HEK293 (cell line): Measurements from ENCODE around the gene SLC30A10.

Source experiments
- CTCF ChIA-PET: fragments of 350-600 bp; formaldehyde crosslinking; extraction: SDS; loops from one replicate; lab custom pipeline; 2021; ENCODE audit warnings: antibody characterized with exemption; lab: Yijun Ruan, JAX
- POLR2A ChIA-PET: fragments of 300-600 bp; formaldehyde crosslinking; extraction: SDS; loops from one replicate; lab custom pipeline; 2020; ENCODE audit warnings: antibody characterized with exemption, inconsistent platforms; lab: Yijun Ruan, JAX
- H3K27ac ChIP-seq: fragments of 200-500 bp; sonication (Bioruptor generic); 2 replicates; pipeline ENCODE4 v1.5.1; 2014; ENCODE audit warnings: low read depth, low read length, control low read depth, inconsistent platforms; ENCODE audit errors: extremely low read depth
- H3K36me3 ChIP-seq, 2 experiments: fragments of 200-500 bp in 1 of 2; sonication (Bioruptor generic) in 1 of 2; 1 replicate in 1 of 2; 2 replicates in 1 of 2; pipeline ENCODE4 v1.5.1; 2014 to 2017; ENCODE audit warnings: inconsistent platforms in 2 of 2, low read length in 2 of 2; ENCODE audit not compliant: control insufficient read depth in 2 of 2, insufficient read depth in 1 of 2
- H3K4me1 ChIP-seq: fragments of 200-500 bp; sonication (Bioruptor generic); 2 replicates; pipeline ENCODE4 v1.5.1; 2014; ENCODE audit warnings: mild to moderate bottlenecking, low read length, inconsistent platforms; ENCODE audit not compliant: control insufficient read depth, insufficient read depth
- H3K4me3 ChIP-seq: 2 replicates; pipeline ENCODE4 v1.5.1; 2011; ENCODE audit warnings: low read depth, mild to moderate bottlenecking, control low read depth, low read length, moderate library complexity
- H3K9me3 ChIP-seq: fragments of 200-500 bp; sonication (Bioruptor generic); 2 replicates; pipeline ENCODE4 v1.5.1; 2014; ENCODE audit warnings: low read depth, low read length, inconsistent platforms; ENCODE audit not compliant: control insufficient read depth, insufficient read depth
- FEZF1 ChIP-seq: fragments of 450-650 bp; formaldehyde crosslinking; IDR thresholded peaks from 2 replicates; pipeline ENCODE4 v1.5.1; 2016; ENCODE audit warnings: missing biosample characterization, missing genetic modification characterization
- GFI1B ChIP-seq: fragments of 450-650 bp; formaldehyde crosslinking; IDR thresholded peaks from 2 replicates; pipeline ENCODE4 v1.5.1; 2016; ENCODE audit warnings: missing biosample characterization, missing genetic modification characterization
- IKZF3 ChIP-seq: fragments of 450-650 bp; IDR thresholded peaks from 2 replicates; pipeline ENCODE4 v1.5.0; 2018; ENCODE audit warnings: missing biosample characterization, mild to moderate bottlenecking, missing genetic modification characterization, moderate library complexity
- MZF1 ChIP-seq: fragments of 450-650 bp; formaldehyde crosslinking; IDR thresholded peaks from 2 replicates; pipeline ENCODE4 v1.5.1; 2017; ENCODE audit warnings: missing biosample characterization, missing genetic modification characterization, borderline replicate concordance
- OSR2 ChIP-seq: fragments of 450-650 bp; formaldehyde crosslinking; IDR thresholded peaks from 2 replicates; pipeline ENCODE4 v1.5.1; 2016; ENCODE audit warnings: missing biosample characterization, missing genetic modification characterization
- ZBTB17 ChIP-seq: fragments of 450-650 bp; formaldehyde crosslinking; IDR thresholded peaks from 2 replicates; pipeline ENCODE4 v1.5.1; 2016; ENCODE audit warnings: missing biosample characterization, missing genetic modification characterization
- ZNF10 ChIP-seq: fragments of 450-650 bp; formaldehyde crosslinking; IDR thresholded peaks from 2 replicates; pipeline ENCODE4 v1.5.1; 2017; ENCODE audit warnings: missing biosample characterization, missing genetic modification characterization
- ZNF2 ChIP-seq: fragments of 450-650 bp; formaldehyde crosslinking; IDR thresholded peaks from 2 replicates; pipeline ENCODE4 v1.5.1; 2016; ENCODE audit warnings: missing biosample characterization, missing genetic modification characterization
- ZNF266 ChIP-seq: fragments of 450-650 bp; formaldehyde crosslinking; IDR thresholded peaks from 2 replicates; pipeline ENCODE4 v1.5.1; 2016; ENCODE audit warnings: missing biosample characterization, missing genetic modification characterization, low read depth
- ZNF391 ChIP-seq: fragments of 450-650 bp; formaldehyde crosslinking; IDR thresholded peaks from 2 replicates; pipeline ENCODE4 v1.5.1; 2016; ENCODE audit warnings: low read depth, missing biosample characterization, missing genetic modification characterization, borderline replicate concordance
- ZNF423 ChIP-seq: fragments of 450-650 bp; formaldehyde crosslinking; IDR thresholded peaks from 2 replicates; pipeline ENCODE4 v1.5.1; 2016; ENCODE audit warnings: missing biosample characterization, missing genetic modification characterization
- ZNF558 ChIP-seq: fragments of 450-650 bp; formaldehyde crosslinking; IDR thresholded peaks from 2 replicates; pipeline ENCODE4 v1.5.1; 2016; ENCODE audit warnings: missing biosample characterization, missing genetic modification characterization
- ZNF600 ChIP-seq: fragments of 450-650 bp; formaldehyde crosslinking; IDR thresholded peaks from 2 replicates; pipeline ENCODE4 v1.5.1; 2016; ENCODE audit warnings: missing biosample characterization, missing genetic modification characterization
- ZNF629 ChIP-seq: fragments of 450-650 bp; formaldehyde crosslinking; IDR thresholded peaks from 2 replicates; pipeline ENCODE4 v1.5.1; 2017; ENCODE audit warnings: missing biosample characterization, missing genetic modification characterization
- ZXDB ChIP-seq: fragments of 450-650 bp; formaldehyde crosslinking; IDR thresholded peaks from 2 replicates; pipeline ENCODE4 v1.5.1; 2016; ENCODE audit warnings: missing biosample characterization, missing genetic modification characterization
- TF ChIP-seq, protein P1 (sequence below): fragments of 450-650 bp; formaldehyde crosslinking; IDR thresholded peaks from 2 replicates; pipeline ENCODE4 v1.5.1; 2016; ENCODE audit warnings: missing biosample characterization, missing genetic modification characterization
- TF ChIP-seq, protein P2 (sequence below): fragments of 450-650 bp; formaldehyde crosslinking; IDR thresholded peaks from 2 replicates; pipeline ENCODE4 v1.5.1; 2016; ENCODE audit warnings: missing biosample characterization, missing genetic modification characterization
- TF ChIP-seq, protein P3 (sequence below): fragments of 450-650 bp; formaldehyde crosslinking; IDR thresholded peaks from 2 replicates; pipeline ENCODE4 v1.5.1; 2016; ENCODE audit warnings: missing biosample characterization, missing genetic modification characterization
- TF ChIP-seq, protein P4 (sequence below): fragments of 450-650 bp; formaldehyde crosslinking; IDR thresholded peaks from 2 replicates; pipeline ENCODE4 v1.5.1; 2017; ENCODE audit warnings: missing biosample characterization, missing genetic modification characterization
- TF ChIP-seq, protein P5 (sequence below): fragments of 450-650 bp; IDR thresholded peaks from 2 replicates; pipeline ENCODE4 v1.5.1; 2018; ENCODE audit warnings: missing biosample characterization, mild to moderate bottlenecking, missing genetic modification characterization
- TF ChIP-seq, protein P6 (sequence below): fragments of 450-650 bp; formaldehyde crosslinking; IDR thresholded peaks from 2 replicates; pipeline ENCODE4 v1.5.1; 2016; ENCODE audit warnings: missing biosample characterization, missing genetic modification characterization, borderline replicate concordance
- TF ChIP-seq, protein P7 (sequence below): fragments of 450-650 bp; formaldehyde crosslinking; IDR thresholded peaks from 2 replicates; pipeline ENCODE4 v1.5.1; 2016; ENCODE audit warnings: missing biosample characterization, missing genetic modification characterization

Gene SLC30A10

DNA sequence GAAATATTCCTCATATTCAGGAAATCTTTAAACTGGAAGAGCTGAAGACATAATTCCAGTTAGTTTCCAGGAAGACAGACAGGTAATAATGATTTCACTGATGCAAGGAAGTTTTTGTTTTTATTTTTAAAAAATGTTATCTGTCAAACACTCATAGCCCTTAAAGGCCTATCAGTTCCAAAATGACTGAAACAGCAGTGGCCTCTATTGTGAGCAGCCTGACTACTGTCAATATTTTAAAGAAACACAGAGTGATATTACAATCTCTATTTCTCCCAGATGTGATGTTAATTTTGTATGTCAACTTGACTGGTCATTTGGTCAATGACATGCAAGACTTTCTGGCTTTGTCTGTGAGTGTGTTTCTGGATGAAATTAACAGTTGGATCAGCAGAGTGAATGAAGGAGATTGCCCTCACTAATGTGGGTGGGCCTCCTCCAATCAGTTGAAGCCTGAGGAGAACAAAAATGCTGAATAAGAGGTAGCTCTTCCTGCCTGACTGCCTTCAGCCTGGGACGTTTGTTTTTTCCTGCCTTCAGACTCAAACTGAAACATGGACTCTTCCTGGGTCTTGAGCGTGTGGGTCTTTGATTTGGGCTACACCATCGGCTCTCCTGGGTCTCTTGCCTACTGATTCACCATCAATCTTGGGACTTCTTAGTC lies 31.3 kb upstream of the SLC30A10 start:
- no peaks in the 10 kb centered on the region for H3K9me3 ChIP-seq
- H3K4me3 ChIP-seq = no peak overlapping the region
- CTCF ChIA-PET = no interaction called here
- no peak overlapping the region for H3K27ac ChIP-seq
- no peak for TF ChIP-seq ZNF2 (tag by site-specific recombination)
- TF ChIP-seq ZNF266 = no peak
- TF ChIP-seq, protein P1, sequence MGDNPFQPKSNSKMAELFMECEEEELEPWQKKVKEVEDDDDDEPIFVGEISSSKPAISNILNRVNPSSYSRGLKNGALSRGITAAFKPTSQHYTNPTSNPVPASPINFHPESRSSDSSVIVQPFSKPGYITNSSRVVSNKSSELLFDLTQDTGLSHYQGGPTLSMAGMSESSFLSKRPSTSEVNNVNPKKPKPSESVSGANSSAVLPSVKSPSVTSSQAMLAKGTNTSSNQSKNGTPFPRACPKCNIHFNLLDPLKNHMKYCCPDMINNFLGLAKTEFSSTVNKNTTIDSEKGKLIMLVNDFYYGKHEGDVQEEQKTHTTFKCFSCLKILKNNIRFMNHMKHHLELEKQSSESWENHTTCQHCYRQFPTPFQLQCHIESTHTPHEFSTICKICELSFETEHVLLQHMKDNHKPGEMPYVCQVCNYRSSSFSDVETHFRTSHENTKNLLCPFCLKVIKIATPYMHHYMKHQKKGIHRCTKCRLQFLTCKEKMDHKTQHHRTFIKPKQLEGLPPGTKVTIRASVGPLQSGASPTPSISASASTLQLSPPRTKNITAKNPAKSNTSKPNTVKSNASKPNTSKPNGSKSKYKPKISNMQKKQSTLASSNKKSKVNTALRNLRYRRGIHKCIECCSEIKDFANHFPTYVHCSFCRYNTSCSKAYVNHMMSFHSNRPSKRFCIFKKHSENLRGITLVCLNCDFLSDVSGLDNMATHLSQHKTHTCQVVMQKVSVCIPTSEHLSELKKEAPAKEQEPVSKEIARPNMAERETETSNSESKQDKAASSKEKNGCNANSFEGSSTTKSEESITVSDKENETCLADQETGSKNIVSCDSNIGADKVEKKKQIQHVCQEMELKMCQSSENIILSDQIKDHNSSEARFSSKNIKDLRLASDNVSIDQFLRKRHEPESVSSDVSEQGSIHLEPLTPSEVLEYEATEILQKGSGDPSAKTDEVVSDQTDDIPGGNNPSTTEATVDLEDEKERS (tag by site-specific recombination) = no peak
- TF ChIP-seq, protein P2, sequence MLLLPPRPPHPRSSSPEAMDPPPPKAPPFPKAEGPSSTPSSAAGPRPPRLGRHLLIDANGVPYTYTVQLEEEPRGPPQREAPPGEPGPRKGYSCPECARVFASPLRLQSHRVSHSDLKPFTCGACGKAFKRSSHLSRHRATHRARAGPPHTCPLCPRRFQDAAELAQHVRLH (tag by site-specific recombination) = peak; percentile 66; the same call in 1 of the 2 replicates
- peak; percentile 100 for TF ChIP-seq ZNF10 (tag by site-specific recombination)
- TF ChIP-seq, protein P3, sequence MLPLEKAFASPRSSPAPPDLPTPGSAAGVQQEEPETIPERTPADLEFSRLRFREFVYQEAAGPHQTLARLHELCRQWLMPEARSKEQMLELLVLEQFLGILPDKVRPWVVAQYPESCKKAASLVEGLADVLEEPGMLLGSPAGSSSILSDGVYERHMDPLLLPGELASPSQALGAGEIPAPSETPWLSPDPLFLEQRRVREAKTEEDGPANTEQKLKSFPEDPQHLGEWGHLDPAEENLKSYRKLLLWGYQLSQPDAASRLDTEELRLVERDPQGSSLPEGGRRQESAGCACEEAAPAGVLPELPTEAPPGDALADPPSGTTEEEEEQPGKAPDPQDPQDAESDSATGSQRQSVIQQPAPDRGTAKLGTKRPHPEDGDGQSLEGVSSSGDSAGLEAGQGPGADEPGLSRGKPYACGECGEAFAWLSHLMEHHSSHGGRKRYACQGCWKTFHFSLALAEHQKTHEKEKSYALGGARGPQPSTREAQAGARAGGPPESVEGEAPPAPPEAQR (tag by site-specific recombination) = no peak
- TF ChIP-seq ZNF423 (tag by site-specific recombination) = peak; percentile 8; the same call in 1 of the 2 replicates
- TF ChIP-seq, all 188 proteins: peak for 3
- H3K36me3 ChIP-seq = no peaks in the 10 kb centered on the region
- POLR2A ChIA-PET = no interaction called here
- no peaks in the 10 kb centered on the region for H3K4me1 ChIP-seq

DNA sequence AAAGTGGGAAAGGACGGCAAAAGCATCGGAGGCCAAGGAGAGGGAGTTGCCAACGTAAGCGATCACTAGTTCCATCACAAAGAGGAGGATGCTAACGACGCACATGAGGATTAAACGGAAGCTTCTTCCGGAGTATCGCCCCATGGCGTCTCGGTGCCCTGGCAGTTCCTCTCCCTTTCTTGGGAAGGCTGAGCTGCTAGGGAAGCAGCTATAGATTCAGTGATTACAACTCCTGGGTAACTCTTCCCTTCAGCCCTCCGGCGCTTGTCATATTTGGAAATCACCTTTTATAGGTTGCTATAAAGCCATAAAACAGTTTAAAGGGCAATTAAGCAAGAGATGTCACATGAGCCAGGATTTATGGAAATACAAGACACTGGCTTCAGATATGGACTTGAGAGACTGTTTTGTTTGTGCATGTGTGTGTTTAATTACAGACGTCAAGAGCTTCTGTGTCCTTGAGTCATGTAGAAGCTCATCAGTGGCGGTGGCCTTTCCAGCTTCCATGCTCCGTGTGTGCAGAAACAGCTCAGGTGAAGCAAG lies 30.6 kb upstream of the SLC30A10 start:
- ChIA-PET POLR2A (no interaction called here), CTCF (interaction anchor here (0.7 to 1.2 kb wide), 2 partner anchors 9 to 28 kb away, joined by 3 to 4 read pairs; no protein-coding TSS in a partner anchor)
- Histone ChIP-seq H3K4me1 (no peaks in the 10 kb centered on the region), H3K4me3 (no peak overlapping the region), H3K9me3 (no peaks in the 10 kb centered on the region), H3K36me3 (no peaks in the 10 kb centered on the region), H3K27ac (no peak overlapping the region)
- TF ChIP-seq ZBTB17 (tag by site-specific recombination) (peak; percentile 94), ZNF629 (tag by site-specific recombination) (peak; percentile 66; the same call in 1 of the 2 replicates), ZNF558 (tag by site-specific recombination) (no peak), FEZF1 (tag by site-specific recombination) (peak; percentile 93), IKZF3 (tag by site-specific recombination) (peak; percentile 52; the same call in 1 of the 2 replicates), ZNF391 (tag by site-specific recombination) (peak; percentile 52; the same call in 1 of the 2 replicates), ZXDB (tag by site-specific recombination) (peak; percentile 81), MZF1 (tag by site-specific recombination) (peak; percentile 57; the same call in 1 of the 2 replicates), ZNF600 (peak; percentile 86), GFI1B (tag by site-specific recombination) (0 out of 2 replicates have a peak, but pooled peaks have one; percentile 30), OSR2 (tag by site-specific recombination) (peak; percentile 97)
- TF ChIP-seq, protein P4, sequence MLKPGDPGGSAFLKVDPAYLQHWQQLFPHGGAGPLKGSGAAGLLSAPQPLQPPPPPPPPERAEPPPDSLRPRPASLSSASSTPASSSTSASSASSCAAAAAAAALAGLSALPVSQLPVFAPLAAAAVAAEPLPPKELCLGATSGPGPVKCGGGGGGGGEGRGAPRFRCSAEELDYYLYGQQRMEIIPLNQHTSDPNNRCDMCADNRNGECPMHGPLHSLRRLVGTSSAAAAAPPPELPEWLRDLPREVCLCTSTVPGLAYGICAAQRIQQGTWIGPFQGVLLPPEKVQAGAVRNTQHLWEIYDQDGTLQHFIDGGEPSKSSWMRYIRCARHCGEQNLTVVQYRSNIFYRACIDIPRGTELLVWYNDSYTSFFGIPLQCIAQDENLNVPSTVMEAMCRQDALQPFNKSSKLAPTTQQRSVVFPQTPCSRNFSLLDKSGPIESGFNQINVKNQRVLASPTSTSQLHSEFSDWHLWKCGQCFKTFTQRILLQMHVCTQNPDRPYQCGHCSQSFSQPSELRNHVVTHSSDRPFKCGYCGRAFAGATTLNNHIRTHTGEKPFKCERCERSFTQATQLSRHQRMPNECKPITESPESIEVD = peak; percentile 90
- TF ChIP-seq, protein P5, sequence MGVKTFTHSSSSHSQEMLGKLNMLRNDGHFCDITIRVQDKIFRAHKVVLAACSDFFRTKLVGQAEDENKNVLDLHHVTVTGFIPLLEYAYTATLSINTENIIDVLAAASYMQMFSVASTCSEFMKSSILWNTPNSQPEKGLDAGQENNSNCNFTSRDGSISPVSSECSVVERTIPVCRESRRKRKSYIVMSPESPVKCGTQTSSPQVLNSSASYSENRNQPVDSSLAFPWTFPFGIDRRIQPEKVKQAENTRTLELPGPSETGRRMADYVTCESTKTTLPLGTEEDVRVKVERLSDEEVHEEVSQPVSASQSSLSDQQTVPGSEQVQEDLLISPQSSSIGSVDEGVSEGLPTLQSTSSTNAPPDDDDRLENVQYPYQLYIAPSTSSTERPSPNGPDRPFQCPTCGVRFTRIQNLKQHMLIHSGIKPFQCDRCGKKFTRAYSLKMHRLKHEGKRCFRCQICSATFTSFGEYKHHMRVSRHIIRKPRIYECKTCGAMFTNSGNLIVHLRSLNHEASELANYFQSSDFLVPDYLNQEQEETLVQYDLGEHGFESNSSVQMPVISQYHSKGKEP (tag by site-specific recombination) = peak; percentile 62; the same call in 1 of the 2 replicates
- TF ChIP-seq, protein P6, sequence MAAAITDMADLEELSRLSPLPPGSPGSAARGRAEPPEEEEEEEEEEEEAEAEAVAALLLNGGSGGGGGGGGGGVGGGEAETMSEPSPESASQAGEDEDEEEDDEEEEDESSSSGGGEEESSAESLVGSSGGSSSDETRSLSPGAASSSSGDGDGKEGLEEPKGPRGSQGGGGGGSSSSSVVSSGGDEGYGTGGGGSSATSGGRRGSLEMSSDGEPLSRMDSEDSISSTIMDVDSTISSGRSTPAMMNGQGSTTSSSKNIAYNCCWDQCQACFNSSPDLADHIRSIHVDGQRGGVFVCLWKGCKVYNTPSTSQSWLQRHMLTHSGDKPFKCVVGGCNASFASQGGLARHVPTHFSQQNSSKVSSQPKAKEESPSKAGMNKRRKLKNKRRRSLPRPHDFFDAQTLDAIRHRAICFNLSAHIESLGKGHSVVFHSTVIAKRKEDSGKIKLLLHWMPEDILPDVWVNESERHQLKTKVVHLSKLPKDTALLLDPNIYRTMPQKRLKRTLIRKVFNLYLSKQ (tag by site-specific recombination) = no peak
- TF ChIP-seq, protein P7, sequence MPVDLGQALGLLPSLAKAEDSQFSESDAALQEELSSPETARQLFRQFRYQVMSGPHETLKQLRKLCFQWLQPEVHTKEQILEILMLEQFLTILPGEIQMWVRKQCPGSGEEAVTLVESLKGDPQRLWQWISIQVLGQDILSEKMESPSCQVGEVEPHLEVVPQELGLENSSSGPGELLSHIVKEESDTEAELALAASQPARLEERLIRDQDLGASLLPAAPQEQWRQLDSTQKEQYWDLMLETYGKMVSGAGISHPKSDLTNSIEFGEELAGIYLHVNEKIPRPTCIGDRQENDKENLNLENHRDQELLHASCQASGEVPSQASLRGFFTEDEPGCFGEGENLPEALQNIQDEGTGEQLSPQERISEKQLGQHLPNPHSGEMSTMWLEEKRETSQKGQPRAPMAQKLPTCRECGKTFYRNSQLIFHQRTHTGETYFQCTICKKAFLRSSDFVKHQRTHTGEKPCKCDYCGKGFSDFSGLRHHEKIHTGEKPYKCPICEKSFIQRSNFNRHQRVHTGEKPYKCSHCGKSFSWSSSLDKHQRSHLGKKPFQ (tag by site-specific recombination) = peak; percentile 52
